ACHN (cell line): ENCODE results near the gene HLTF.
A peak's percentile ranks its signal among the peaks of the same experiment; 100 is the strongest.

Source experiments
- DNase-seq: peaks from one replicate; pipeline ENCODE4 v3.0.0-alpha.2; 2015
- in situ Hi-C: cut with HindIII; loops from 2 replicates; pipeline ENCODE4 v1.10.0; 2017; ENCODE audit warnings: low sequenced_read_pairs, low pct_ligation_motif_present, low pct_unique_long_range_greater_than_20kb

The HLTF gene

DNA sequence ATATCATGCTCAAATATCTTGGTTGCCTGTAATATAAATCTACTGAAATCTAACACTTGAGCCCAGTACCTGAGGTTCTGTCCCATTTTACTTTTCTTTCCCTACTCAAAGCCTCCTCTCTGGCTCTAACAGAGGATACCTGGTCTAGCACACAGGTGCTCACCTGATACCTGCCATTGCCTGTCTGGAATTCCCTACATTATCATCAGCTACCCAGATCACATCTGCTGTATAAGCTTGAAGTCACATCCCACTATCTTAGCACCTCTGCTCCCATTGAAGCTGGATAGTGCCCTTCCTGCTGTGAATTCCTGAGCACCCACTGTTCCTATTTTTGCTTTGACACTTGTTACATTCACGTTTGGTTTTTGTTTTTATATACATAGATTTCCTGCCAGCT is 64.5 kb downstream of the HLTF start:
- in situ Hi-C loops: no loop called here
- DNase-seq: no peak

DNA sequence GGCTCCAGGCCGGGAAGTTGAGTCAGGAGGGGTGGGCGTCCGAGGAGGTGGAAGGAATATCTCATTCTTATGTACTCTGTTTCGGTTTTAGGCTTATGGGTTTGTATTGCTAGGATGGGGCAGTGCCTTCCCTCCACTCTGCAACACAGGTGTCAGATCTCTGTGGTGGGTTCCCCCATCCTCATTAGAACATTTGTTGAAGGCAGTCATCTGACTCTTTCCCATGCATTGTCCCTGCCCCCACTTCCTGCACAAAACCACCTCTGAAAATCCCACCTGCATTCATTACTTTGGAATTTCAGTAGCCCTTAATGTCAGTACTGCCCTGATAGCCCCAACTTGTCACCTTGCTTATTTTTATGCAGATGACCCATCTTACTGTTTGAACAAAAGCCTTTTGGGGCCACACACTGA is 65.5 kb downstream of the HLTF start:
- DNase-seq: no peak
- in situ Hi-C loops: no loop called here

DNA sequence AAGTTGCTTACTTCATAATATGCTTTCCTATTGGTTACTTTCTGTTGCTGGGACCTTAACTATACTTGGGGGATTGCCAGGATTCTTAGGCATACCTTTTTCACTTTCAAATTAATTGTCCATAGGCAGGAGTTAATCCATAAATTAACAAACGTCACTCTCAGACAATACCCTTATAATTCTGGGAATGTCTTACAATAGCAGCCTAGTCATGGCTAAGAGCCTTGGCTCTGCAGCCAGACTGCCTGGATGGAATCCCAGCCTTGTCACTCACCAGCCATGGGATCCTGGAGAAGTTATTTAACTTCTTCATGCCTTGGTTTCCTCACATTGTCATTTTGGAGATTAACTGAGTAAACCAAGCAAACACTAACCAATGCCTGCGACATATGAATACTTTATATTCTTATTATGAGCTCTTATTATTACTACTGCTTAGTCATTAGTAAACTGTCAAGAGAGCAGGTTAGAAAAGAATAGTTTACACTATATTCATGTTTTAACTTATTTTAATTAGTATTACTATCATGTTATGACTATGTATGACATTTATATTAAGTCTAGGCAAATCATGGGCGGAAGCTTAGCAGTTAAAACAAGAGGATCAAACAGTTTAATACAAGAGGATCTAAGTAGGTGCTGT is 66.0 kb downstream of the HLTF start:
- in situ Hi-C loops: no loop called here
- no peak for DNase-seq

DNA sequence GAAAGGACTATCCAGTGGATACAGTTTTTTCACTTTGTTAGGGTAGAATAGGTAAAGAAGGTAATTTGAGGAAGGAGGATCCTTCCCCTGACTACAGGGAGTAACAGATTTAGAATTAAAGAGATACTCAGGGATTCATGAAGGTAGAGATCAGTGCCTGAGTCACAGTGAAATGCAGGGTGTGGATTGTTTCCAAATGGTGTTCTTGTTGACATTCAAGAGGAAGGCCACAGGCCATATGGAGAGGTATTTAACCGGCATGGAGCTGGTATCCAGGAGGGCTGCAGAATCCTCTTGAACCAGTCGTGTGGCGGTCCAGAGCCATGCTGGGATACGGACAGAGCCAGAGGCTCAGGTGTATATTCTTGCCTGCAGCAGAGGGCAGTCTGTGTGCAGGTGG is 66.8 kb downstream of the HLTF start:
- in situ Hi-C loops: no loop called here
- DNase-seq: no peak

DNA sequence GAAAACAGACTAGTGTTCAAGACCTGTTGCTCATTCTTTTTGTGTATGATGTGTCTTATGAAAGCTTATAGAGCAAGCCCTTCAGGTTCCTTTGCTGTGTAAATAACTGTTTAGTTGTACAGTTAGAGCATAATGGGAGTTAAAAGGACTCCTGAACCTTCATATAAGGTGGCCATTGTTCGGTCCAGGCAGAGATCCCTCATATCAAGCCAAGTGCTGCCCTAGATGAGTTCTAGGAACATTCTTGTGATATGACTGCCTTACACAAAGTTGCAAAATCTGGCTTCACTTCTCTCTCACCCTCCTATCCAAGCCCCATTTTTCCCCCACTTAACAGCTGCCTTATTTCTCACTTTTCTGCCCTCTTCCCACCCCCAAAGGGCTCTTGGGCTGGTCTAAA is 68.1 kb downstream of the HLTF start:
- DNase-seq: no peak
- in situ Hi-C loops: no loop called here

DNA sequence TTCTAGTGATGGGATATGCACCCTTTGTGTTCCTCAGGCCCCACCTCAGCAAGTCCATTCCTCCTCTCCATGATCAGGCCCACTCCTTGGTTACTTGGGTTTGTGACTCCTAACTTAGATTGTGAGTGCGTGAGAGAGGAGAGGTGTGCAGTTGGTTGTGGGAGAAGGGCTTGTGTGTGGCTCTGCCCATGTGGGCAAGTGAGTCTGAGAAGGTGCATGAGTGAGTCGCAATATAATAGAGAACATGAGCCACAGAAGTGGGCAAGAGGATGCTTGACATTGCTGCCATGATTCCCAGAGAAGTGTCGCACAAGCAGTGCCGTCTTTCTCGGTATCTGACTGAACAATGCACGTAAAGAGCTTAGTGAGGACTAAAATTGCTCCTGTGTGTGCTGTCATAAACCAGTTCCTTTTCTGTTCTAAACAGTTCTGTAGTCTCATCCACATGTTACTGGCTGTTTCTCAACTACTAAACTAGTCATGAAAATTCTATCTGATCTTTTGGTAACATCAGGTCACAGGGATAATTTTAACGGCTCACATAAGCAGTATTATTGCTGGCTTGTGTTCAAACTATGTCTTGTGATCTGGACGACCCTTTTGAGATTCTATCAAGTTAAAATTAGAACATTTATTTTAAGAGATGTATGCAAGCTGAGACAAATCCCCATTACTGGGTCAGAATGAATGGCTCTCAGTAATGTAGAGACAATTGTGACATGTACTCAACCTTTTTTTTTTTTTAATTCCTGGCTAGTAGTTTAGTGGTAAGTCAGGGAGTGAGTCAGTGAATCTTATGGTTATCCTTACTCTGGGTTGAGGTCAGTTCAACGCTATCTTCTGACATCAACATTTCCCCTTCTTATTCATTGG is 69.4 kb downstream of the HLTF start:
- DNase-seq: no peak
- in situ Hi-C loops: no loop called here

DNA sequence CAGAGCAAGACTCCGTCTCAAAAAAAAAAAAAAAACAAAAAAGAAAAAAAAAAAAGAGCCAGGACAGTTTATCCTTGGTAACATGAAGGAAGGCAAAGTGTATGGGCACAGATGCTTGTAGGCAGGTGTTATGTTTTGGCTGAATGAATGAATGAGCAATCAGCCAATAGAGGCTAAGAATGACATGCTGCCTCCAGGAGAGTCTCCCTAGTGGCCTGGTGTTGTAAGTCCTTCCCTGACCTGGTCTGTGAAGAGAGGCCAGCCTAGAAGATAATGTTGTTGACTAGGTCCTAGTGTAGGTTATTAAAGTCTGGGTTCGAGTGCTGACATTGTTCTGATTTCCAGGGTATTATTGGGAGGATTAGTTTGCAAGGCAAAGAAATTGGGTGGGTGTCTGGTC is 70.1 kb downstream of the HLTF start:
- DNase-seq: no peak
- in situ Hi-C loops: no loop called here

DNA sequence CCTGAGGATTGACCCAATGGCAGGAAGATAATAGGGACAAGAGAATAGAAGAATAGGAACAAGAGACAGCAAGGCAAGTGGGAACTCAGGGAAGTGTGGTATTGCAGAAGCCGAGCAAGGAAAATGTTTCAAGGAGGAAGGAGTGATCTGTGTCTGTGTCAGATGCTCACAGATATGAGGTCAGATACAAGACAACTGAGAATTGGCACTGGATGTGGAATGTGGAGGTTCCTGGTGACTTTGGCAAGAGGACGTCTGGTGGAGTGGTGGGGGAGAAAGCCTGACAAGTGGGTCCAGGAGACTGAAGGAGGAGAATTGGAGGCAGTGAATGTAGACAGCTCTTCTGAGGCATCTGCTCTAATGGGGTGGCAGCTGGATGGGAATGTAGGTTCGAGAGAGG is 70.9 kb downstream of the HLTF start:
- no peak for DNase-seq
- in situ Hi-C loops: no loop called here

DNA sequence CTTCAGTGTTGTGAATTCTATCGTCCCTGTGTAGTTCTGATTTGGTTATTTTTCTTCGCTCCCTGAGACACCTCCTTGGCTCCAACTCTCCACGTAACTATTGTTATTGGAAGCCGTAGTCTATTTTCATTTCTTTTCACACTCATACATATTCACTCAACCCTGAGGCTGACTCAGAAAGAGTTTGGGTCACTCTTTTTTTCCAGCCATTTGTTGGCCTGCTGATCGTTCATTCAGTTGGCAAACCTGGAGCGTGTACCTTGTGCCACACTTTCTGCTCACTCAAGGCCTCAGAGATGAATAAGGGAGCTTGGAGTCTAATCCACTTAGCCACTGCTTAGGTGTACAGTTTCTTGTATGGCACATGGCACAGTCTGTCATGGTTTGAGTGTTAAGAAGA is 72.6 kb downstream of the HLTF start:
- in situ Hi-C loops: no loop called here
- DNase-seq: no peak

DNA sequence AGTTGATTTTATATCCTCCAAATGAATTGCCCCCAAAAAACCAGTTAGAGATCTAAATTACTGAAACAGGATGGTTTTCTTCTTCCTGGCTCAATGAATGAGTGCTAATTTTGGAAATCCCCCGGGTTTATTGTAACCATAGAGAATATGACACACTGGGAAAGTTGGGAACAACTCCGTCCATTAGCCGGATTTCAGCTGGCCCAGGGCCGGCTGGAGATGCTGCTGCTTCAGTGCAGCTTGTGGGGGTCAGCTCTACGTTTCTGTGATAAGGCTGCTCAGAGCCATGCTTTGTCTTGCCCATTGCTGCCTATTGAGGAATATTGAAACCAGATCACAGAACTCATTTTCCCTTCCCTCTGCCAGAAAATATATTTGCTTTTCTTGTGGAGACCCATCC is 74.7 kb downstream of the HLTF start:
- DNase-seq: no peak
- in situ Hi-C loops: no loop called here

DNA sequence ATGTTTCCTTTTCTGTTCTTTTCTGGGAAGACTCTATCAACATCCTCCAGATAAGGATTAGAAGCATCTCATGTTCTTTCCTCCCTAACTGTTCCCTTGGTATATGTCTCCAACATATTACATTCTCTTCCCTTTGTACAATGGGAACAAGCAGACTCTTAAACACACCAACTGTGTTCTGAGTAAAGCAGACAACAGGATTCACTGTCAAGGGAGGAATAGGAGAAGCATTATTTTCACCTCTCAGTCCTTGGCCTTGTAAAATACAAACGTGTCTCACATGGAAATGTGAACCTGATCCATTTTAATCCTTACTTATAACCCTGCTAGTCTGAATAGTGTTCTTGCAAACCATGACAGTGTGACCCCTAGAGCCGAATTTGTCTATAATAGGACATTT is 75.4 kb downstream of the HLTF start:
- in situ Hi-C loops: no loop called here
- DNase-seq: no peak

DNA sequence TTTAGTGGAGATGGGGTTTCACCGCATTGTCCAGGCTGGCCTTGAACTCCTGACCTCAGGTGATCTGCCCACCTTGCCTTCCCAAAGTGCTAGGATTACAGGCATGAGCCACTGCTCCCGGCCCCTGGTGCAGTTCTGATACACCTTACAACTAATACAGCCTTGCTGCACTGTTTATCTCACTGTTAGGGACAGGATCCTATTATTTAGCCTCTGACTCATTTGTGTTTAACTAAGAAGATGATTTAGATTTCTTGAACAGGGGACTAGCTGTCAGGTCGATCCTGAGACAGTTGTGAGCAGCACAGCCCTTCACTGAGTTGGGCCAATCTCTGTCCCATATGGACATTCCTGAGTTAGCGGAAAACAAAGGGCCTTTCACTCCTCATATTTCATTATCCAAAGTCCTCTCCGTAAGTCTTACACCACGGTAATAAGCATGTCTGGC is 75.8 kb downstream of the HLTF start:
- in situ Hi-C loops: no loop called here
- DNase-seq: no peak

DNA sequence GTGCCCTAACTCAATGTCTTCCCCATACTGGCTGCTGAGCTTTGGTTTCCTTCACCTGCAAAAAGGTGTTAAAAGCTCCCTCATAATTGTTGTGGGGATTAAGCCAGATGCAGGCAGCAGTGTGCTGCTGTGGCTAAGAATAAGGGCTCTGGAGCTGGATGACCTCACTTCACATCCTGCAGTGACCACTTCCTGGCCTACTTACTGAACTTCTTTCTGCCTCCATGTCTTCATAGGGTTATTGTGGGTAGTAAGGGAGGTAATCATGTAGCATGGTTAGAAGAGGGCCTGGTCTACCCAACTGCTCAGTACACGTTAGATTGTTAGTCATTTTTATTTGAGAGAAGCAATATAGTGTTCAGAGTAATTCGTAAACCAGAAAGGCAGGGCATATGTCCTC is 76.6 kb downstream of the HLTF start:
- in situ Hi-C loops: no loop called here
- no peak for DNase-seq

DNA sequence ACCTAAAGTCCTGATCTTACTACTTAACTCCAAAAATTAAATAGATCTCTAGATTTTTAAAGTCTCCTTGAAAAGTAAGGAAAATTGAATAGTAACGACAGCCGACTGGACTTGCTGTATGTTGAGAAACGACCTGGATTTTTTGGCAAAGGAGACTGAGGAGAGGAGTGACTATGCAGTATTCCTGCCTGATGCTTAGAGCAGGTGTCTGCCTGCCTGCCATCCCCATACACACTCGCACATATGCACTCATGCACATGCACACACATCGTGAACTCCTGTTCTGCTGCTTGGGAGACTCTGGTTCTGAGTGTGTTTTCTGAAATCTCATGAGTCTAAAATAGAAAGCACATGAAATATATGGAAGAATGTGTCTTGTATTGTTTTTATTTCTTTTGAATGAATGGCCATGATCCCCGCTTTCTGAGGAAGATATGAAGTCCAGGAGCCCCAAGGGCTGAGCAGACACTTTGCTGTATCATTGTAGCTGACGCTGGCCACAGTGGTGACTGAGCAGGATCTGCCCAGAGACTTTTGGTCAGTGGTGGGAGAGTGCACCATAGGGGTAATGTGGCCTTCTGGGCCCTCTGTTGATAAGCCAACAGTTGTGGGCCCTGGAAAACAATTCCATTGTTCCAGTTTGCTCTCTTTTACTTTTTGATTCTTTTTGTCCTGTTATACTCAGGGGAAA is 78.6 kb downstream of the HLTF start:
- DNase-seq: no peak
- in situ Hi-C loops: no loop called here

DNA sequence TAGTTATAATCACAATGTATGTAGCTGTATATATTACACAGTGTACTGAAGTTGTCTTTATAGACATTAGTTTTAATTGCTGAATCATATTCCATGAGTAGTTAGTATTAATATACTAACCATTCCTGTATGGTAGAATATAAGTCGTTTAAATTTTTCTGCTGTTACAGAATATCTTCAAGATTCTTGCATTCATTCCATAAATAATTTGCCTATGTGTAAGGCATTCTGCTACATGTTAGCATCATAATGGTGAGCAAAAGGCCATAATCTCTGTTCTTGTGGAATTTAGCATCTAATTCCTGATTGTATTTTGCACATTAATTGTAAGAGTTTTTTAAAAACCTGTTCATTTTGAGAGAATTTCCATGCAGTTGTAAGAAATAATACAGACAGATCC is 80.9 kb downstream of the HLTF start:
- no peak for DNase-seq
- in situ Hi-C loops: no loop called here

DNA sequence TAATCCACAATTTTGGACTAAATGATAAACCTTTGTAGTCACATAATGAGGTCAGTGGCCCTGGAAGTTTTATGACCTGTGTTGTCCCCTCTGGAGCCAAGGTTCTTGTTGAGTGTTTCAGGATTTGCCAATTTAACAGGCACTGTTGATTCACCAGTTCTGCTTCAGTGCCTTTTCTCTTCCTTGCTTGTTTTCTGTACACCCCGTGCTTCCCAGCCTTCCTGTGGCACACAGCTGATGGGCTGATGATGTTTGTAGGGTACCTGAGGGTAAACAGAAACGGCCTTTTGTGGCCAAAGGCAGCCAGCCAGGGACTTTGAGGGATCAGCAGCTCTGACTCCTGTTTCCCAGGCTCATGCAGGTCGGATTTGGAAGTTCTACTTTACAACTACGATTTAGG is 81.7 kb downstream of the HLTF start:
- in situ Hi-C loops: no loop called here
- DNase-seq: peak; percentile 28

DNA sequence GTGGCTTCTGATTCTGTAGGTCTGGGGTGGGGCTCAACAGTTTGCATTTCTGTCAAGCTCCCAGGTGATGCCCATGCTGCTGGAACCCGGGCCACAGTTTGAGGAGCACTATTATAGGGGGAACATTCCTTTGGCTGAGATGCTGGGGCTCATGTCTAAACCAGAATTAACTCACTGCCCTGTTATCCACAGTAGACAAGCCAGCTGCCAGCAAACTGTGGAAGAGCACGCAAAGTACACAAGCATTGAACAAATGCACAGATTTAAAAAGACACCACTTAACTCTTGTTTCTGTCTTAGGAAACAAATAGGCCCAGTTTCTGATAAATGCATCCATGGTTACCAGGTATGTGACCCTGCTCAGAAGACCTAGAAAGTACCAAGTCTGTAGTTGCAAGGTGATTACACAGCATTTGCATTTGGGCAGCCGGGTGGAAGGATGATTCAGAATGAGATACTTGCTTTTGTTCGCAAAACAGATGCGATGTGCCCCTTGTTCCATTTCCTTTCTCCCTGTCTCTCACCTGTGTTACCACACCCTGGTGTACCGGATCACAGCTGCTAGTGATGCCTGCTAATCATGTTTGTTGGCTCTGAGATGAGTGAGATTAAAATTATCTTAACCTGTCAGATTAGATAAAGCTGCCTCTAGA is 82.6 kb downstream of the HLTF start:
- in situ Hi-C loops: no loop called here
- DNase-seq: no peak

DNA sequence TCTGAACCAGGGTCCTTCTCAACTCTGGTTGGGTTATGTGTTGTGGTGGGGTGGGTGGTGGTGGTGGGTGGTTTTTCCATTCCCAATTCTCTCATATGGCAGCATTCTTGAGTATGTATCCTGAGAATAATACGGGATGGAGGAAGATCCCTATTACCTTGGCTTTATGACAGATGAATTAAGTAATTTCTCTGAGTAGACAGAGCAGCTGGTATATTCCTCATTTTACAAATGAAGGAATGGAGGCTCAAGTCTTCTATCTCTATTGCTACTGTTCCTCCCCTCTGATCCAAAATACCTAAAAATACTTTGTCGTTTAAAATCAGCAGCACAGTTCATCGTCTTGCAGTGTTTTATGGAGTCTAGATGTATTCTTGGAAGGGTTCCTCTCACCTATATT is 84.6 kb downstream of the HLTF start:
- in situ Hi-C loops: no loop called here
- DNase-seq: no peak

DNA sequence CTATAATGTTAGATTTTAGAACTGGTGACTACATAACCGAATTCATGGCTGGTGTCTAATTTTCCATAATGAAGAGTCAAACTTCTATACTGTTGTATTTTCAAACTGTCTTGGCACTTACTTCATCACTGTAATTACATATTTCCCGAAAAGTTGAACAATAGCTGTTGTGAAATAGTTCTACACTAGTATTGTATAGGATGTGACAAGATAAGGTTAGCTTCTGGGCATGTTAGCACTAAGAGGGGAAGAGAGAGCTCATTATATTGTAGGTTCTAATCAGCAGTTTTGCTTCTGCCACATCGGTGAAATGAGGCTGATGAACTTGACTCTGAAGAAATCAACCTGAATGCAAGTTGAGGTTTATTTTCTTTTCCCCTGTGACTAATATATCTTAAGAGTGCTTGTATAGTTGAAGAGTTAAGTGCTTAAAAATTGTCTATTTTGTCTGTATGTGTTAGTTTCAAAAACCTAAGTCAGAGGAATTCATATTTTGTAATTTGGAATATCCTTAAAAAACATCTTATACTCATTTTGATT is 86.1 kb downstream of the HLTF start:
- in situ Hi-C loops: no loop called here
- DNase-seq: no peak
